GM18520 (cell line): ENCODE results near the gene MYBPHL.

Source experiments
- ATAC-seq: cut with Tn5 transposase; IDR thresholded peaks from one replicate; pipeline ENCODE4 v1.9.1; 2021; ENCODE audit not compliant: unreplicated experiment

The MYBPHL gene

DNA sequence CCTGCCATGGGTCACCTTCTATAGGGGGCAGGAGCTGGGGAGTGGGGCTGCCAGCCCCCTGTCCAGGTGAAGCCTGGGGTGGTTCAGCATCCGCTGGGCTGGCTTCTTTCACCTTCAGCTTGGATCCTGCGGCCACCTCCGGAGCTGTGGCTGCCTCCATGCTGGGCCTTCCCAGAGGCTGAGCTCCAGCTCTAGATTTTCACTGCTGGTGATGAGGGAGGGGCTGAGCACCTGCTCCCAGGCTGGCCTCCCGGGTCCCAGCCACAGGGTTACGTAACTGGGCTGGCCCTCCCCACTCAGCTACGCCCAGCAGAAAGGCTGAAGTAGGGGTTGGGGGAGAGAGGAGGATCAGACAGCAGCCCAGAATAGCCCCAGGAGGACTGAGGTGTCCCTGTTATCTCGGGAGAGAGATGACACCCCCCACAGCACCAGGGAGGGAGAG, at the start of gene MYBPHL:
Gene MYBPHL, minus strand, starts transcription at position 180 of the 442 bp plus-strand sequence. Its CDS starts 20 bp downstream, at position 160.
- ATAC-seq: no peak

GRCh38 chr1:109356505-109356904, 49.7 kb upstream of the MYBPHL start:
- no peak for ATAC-seq

DNA sequence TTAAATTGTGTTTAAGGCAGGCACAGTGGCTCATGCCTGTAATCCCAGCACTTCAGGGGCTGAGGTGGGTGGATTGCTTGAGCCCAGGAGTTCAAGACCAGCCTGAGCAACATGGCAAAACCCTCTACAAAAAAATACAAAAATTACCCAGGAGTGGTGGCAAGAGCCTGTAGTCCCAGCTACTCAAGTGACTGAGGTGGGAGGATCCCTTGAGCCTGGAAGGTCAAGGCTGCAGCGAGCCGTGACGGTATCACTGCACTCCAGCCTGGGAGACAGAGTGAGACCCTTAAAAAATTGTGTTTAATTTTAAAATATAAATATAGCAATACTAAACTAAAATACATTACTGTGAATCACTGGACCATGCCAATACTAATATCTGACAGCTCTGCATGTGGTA, 48.1 kb upstream of the MYBPHL start:
- no peak for ATAC-seq

DNA sequence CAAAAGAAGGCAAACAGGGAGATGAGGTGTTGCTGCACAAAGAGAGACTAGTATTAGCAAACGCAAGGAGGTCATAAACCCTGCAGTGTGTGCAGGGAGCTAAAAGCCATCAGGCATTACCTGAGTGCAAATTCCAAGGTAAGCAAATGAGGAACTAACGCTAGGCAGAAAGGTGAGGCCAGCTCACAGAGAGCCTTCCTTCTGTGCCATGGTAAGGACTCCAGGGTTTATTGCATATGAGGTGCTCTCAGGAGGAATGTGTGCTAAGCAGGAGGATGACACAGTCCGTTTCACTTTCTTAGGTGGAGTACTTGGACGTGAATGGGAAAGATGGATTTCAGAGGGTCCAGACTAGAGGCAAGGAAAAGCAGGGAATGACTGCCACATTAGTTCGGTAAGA, 44.6 kb upstream of the MYBPHL start:
- ATAC-seq: no peak

GRCh38 chr1:109350655-109351054, 43.8 kb upstream of the MYBPHL start:
- no peak for ATAC-seq

GRCh38 chr1:109350182-109350581, 43.4 kb upstream of the MYBPHL start:
- no peak for ATAC-seq

DNA sequence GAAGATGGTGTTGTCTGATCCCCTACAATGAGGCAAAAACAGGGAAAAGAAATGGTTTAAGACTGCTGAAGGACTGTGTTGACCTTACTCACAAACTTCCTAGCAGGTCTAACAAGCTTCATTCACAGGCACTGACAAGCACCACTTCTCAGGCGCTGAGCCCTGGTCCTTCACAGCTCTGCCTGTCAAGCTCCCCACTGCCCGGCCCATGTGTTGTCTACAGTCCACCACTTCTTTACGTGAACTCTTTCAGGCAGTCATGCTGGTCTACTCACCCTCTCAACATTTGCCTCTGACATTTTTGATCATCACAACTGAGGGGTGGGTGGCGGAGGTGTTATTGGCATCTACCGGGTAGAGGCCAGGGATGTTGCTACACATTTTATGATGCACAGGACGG, 40.7 kb upstream of the MYBPHL start:
- ATAC-seq: no peak

DNA sequence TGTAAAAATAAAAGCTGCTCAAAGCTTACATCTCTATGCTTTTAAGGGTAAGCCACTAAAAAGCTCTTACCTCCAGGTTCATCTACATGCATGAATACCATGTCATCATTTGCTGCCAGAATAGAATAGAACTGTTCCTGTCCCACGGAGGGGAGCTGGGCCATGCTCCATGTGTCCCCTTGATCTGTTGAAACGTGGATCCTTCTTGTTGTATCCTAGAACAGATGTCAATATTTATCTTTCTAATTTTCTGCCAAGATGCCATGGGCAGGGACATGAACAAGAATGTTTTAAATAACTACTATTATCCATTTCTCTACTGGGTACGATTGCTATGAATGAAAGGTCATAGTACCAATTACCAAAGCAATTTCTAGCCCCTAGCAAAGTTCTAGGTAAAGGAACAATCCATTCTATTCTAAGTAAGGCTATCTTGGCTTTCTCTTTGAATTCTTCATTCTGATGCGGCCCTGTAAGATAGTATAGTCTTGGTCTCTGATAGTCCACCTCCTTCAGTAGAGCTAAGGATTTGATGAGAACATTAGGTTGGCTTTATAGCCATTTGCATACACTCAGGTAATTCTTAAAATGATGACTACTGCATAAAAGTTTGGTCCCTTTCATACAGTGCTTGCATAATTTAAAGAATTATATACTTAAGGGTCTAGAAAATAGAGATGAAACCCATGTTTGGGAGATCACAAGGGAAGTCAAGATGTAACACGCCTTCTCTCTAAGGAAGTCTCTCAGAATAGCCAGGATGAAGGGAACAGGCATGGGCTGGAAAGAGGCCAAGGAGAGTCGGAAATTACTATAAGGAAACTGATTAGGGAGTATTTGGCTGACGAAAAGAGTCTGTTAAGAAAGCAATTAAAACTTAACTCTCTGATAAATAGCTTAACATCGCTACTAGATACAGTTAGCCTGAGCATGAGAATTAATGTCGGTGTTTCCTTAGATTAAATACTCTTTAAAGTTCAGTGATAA, 35.4 kb upstream of the MYBPHL start:
- ATAC-seq: no peak

- ATAC-seq: no peak
Observed at GRCh38 chr1:109338608-109339007, 31.8 kb upstream of the MYBPHL start.

GRCh38 chr1:109338091-109338490, 31.3 kb upstream of the MYBPHL start:
- ATAC-seq: no peak

GRCh38 chr1:109335091-109335490, 28.3 kb upstream of the MYBPHL start:
- no peak for ATAC-seq

DNA sequence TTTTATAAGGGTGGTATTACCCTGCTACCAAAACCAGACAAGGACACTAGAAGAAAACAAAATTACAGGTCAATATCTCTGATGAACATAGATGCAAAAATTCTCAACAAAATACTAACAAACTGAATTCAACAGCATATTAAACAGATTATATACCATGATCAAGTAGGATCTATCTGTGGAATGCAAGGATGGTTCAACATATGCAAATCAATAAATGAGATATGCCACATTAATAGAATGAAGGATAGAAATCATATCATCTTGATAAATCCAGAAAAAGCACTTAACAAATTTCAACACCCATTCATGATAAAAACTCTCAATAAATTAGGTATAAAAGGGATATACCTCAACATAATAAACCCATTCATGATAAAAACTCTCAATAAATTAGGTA, 24.3 kb upstream of the MYBPHL start:
- ATAC-seq: no peak

GRCh38 chr1:109327285-109327684, 20.5 kb upstream of the MYBPHL start:
- ATAC-seq: no peak

- no peak for ATAC-seq
Observed at GRCh38 chr1:109322974-109323373, 16.2 kb upstream of the MYBPHL start.

DNA sequence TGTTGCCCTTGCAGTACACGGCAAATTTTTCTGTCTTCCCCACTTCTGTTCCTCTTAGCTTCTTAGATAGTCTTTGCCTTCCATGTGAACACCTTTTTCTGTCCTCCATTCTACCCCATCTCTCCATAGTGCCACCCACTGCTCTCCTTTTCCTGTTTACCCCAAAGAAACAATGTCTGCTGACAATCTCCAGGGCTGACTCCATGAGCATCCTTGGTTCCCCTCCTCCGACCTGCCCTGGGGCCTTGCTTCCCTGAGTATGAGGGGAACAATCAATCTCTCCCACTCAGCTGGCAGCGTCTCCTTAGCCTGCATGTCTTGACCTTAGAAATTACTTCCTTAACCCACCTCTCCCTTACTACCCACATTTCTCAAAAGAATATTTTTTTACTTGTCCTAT, 12.3 kb upstream of the MYBPHL start:
- ATAC-seq: no peak

- no peak for ATAC-seq
Observed at GRCh38 chr1:109316506-109316905, 9.7 kb upstream of the MYBPHL start.

- no peak for ATAC-seq
Observed at GRCh38 chr1:109315288-109315687, 8.5 kb upstream of the MYBPHL start.

- no peak for ATAC-seq
Observed at GRCh38 chr1:109314795-109315194, 8.0 kb upstream of the MYBPHL start.

DNA sequence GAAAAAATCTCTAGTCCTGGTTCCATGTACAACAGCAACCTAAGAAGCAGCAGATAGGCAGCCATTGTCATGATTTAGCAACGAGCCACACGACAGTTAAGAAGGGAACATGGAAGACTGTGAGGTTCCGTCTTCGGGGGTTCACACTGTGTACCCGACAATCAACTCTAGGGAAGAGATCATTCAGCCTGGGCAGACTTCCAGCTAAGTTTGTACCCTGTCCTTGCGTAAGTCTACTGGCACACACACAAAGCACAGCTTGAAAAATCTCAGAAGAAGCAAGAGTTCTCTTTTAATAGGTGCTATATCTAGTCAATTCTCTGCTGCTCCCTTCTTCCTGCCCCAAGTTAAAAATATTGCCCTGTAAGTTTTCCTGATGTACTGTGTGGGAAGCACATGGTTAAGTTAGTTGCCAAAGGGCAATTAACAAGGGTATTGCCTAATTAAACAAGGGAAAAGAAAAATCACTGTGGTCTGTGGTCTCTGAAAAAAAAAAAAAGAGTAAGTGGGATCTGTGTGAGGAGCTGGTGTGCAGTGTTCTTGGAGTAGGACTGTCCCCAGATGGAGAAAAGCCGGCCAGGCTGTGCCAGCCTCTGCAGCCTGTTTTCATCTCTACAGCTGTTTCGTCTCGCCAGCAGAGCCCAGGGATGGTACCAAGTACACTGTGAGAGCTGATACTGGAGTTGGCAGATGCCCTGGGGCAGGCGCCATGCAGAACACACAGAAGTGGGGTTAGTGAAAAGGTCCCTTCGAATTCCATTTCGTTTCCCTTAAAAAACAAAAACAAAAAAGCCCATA, 6.4 kb upstream of the MYBPHL start:
- ATAC-seq: no peak

DNA sequence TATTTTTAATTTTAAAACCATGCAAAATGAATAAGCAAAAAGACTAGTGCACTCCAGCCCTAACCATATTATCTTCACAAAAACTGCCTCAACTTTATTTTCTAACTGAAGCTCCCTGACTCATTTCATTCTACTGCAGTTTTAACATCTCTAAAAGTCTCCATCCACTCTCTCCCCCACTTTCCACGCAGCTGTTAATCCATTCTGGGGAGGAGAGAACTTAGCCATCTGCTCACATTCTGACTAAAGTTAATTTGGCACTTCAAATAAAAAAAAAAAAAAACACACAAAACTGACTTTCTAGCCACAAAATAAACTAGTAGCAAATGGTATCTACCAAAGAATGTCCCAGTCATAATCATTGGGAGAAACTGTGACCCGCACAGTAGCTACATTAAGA, 5.4 kb upstream of the MYBPHL start:
- no peak for ATAC-seq

GRCh38 chr1:109309347-109309746, 2.5 kb upstream of the MYBPHL start:
- no peak for ATAC-seq
